HepG2 (cell line): ENCODE measurements around the gene AKAP1. TPM values are rescaled to one million over a fixed set of nuclear protein-coding genes. Genes with fewer than 3 reads are reported as not detected.

Source experiments
- ASH2L ChIP-seq: fragments of 300-600, 200-600 bp; sonication (generic); IDR thresholded peaks from 2 replicates; pipeline ENCODE4 v1.7.0; 2017; ENCODE audit warnings: low read depth, mild to moderate bottlenecking, moderate library complexity, mixed read lengths, low read length; ENCODE audit not compliant: insufficient read length
- GFI1 ChIP-seq: sonication (generic); formaldehyde crosslinking; IDR thresholded peaks from 2 replicates; pipeline ENCODE4 v1.5.0; 2020; ENCODE audit warnings: missing genetic modification reagents, mild to moderate bottlenecking, borderline replicate concordance
- HOXA5 ChIP-seq: sonication (generic); formaldehyde crosslinking; IDR thresholded peaks from 2 replicates; pipeline ENCODE4 v1.4.0; 2020; ENCODE audit warnings: missing genetic modification reagents
- IKZF1 ChIP-seq: fragments of 450-650 bp; IDR thresholded peaks from 2 replicates; pipeline ENCODE4 v1.7.1; 2016
- IRF2 ChIP-seq: IDR thresholded peaks from 2 replicates; pipeline ENCODE4 v1.6.1; 2018; ENCODE audit warnings: missing genetic modification reagents, missing compliant biosample characterization
- MIXL1 ChIP-seq: IDR thresholded peaks from 2 replicates; pipeline ENCODE4 v1.6.1; 2016
- MTF1 ChIP-seq: sonication (generic); formaldehyde crosslinking; IDR thresholded peaks from 2 replicates; pipeline ENCODE4 v1.5.0; 2020; ENCODE audit warnings: missing genetic modification reagents
- NFE2 ChIP-seq: sonication (generic); formaldehyde crosslinking; IDR thresholded peaks from 2 replicates; pipeline ENCODE4 v1.4.0; 2020; ENCODE audit warnings: missing genetic modification reagents
- PHF21A ChIP-seq: sonication (generic); formaldehyde crosslinking; IDR thresholded peaks from 2 replicates; pipeline ENCODE4 v1.5.0; 2020; ENCODE audit warnings: mild to moderate bottlenecking, missing genetic modification reagents
- REPIN1 ChIP-seq: sonication (generic); formaldehyde crosslinking; IDR thresholded peaks from 2 replicates; pipeline ENCODE4 v1.8.0; 2022; ENCODE audit warnings: missing genetic modification reagents, low read depth, mild to moderate bottlenecking, borderline replicate concordance
- SNAPC2 ChIP-seq: sonication (generic); formaldehyde crosslinking; IDR thresholded peaks from 2 replicates; pipeline ENCODE4 v1.8.1; 2022; ENCODE audit warnings: mild to moderate bottlenecking, missing genetic modification reagents
- ZFP62 ChIP-seq: sonication (generic); formaldehyde crosslinking; IDR thresholded peaks from 2 replicates; pipeline ENCODE4 v1.4.0; 2020; ENCODE audit warnings: missing genetic modification reagents
- ZFY ChIP-seq: sonication (generic); formaldehyde crosslinking; IDR thresholded peaks from 2 replicates; pipeline ENCODE4 v1.4.0; 2020; ENCODE audit warnings: missing genetic modification reagents
- ZIK1 ChIP-seq: sonication (generic); formaldehyde crosslinking; IDR thresholded peaks from 2 replicates; pipeline ENCODE4 v1.5.0; 2020; ENCODE audit warnings: mild to moderate bottlenecking, low read depth, missing genetic modification reagents, borderline replicate concordance
- ZNF350 ChIP-seq: sonication (generic); formaldehyde crosslinking; IDR thresholded peaks from 2 replicates; pipeline ENCODE4 v1.4.0; 2020; ENCODE audit warnings: mild to moderate bottlenecking, low read depth, missing genetic modification reagents, borderline replicate concordance
- polyA plus RNA-seq, 8 experiments: library from polyadenylated mRNA; depleted of rRNA in 3 of 8; stranded (reverse) in 7 of 8; unstranded in 1 of 8; fragments of >200 nt; fragmentation: Illumina TruSeq in 4 of 8; extraction: Trizol in 4 of 8; gene quantifications; 2 replicates each; pipeline versions ENCODE4 v1.2.1 to v1.2.3, GENCODE V29; 2011 to 2016; ENCODE audit warnings: low read depth in 4 of 8, missing spikeins in 1 of 8, mixed read lengths in 1 of 8; ENCODE audit not compliant: insufficient read depth in 1 of 8
- total RNA-seq, 5 experiments: library from RNA; depleted of rRNA; stranded (reverse); fragments of >200 nt; fragmentation: Illumina TruSeq; extraction: Trizol; gene quantifications; 2 replicates each; pipeline ENCODE4 v1.2.3, GENCODE V29; 2016; ENCODE audit warnings: low read depth in 1 of 5
- TF ChIP-seq, protein P1 (sequence below): sonication (generic); formaldehyde crosslinking; IDR thresholded peaks from 2 replicates; pipeline ENCODE4 v1.4.0; 2020; ENCODE audit warnings: missing genetic modification reagents
- TF ChIP-seq, protein P2 (sequence below): sonication (generic); formaldehyde crosslinking; IDR thresholded peaks from 2 replicates; pipeline ENCODE4 v1.5.1; 2020; ENCODE audit warnings: mild to moderate bottlenecking, missing genetic modification reagents, borderline replicate concordance
- TF ChIP-seq, protein P3 (sequence below): sonication (generic); formaldehyde crosslinking; IDR thresholded peaks from 2 replicates; pipeline ENCODE4 v1.4.0; 2020; ENCODE audit warnings: missing genetic modification reagents

Gene AKAP1
- total and polyA plus RNA-seq, 2 of the 13 experiments (the other 11 are each of a cell fraction or from before 2014, with no cell fraction given): 101 to 131 TPM

DNA sequence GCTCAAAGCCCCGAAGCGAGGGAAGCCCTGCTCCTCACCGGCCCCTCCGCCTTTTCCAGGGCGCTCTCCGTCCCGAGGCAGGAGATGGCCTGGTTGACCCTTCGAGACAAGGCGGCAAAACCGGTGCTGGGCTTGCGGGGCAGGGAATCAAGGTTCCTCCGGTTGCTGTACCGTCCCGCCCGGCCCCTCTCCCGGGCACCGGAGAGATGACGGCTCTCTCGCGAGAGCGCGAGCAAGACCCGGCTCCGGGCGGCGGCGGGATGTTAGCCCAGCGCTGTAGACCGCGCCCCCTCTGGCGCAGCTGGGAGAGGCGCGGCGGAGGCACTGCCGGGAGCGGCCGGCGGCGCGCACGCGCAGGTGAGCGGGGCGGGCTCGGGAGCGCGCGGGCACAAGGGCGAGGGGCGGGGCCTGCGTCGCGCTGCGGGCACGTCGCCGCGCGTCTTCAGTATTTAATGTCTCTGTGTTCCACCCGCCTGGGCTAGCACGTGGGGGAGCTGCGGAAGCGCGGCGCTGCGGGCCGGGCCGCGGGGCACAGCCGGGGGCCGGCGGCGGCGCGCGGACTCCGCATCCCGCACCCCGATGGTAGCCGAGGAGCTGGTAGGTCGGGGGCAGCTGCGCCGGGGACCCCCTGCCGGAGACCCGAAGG lies at the start of gene AKAP1 (continued):
- TF ChIP-seq, protein P1, sequence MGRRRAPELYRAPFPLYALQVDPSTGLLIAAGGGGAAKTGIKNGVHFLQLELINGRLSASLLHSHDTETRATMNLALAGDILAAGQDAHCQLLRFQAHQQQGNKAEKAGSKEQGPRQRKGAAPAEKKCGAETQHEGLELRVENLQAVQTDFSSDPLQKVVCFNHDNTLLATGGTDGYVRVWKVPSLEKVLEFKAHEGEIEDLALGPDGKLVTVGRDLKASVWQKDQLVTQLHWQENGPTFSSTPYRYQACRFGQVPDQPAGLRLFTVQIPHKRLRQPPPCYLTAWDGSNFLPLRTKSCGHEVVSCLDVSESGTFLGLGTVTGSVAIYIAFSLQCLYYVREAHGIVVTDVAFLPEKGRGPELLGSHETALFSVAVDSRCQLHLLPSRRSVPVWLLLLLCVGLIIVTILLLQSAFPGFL (CRISPR knock-in tag): no peak
- TF ChIP-seq SNAPC2 (CRISPR knock-in tag): no peak
- peak; percentile 42; the same call in 1 of the 2 replicates for TF ChIP-seq MIXL1
- peak; percentile 52; the same call in 1 of the 2 replicates for TF ChIP-seq NFE2 (CRISPR knock-in tag)
- TF ChIP-seq, protein P2, sequence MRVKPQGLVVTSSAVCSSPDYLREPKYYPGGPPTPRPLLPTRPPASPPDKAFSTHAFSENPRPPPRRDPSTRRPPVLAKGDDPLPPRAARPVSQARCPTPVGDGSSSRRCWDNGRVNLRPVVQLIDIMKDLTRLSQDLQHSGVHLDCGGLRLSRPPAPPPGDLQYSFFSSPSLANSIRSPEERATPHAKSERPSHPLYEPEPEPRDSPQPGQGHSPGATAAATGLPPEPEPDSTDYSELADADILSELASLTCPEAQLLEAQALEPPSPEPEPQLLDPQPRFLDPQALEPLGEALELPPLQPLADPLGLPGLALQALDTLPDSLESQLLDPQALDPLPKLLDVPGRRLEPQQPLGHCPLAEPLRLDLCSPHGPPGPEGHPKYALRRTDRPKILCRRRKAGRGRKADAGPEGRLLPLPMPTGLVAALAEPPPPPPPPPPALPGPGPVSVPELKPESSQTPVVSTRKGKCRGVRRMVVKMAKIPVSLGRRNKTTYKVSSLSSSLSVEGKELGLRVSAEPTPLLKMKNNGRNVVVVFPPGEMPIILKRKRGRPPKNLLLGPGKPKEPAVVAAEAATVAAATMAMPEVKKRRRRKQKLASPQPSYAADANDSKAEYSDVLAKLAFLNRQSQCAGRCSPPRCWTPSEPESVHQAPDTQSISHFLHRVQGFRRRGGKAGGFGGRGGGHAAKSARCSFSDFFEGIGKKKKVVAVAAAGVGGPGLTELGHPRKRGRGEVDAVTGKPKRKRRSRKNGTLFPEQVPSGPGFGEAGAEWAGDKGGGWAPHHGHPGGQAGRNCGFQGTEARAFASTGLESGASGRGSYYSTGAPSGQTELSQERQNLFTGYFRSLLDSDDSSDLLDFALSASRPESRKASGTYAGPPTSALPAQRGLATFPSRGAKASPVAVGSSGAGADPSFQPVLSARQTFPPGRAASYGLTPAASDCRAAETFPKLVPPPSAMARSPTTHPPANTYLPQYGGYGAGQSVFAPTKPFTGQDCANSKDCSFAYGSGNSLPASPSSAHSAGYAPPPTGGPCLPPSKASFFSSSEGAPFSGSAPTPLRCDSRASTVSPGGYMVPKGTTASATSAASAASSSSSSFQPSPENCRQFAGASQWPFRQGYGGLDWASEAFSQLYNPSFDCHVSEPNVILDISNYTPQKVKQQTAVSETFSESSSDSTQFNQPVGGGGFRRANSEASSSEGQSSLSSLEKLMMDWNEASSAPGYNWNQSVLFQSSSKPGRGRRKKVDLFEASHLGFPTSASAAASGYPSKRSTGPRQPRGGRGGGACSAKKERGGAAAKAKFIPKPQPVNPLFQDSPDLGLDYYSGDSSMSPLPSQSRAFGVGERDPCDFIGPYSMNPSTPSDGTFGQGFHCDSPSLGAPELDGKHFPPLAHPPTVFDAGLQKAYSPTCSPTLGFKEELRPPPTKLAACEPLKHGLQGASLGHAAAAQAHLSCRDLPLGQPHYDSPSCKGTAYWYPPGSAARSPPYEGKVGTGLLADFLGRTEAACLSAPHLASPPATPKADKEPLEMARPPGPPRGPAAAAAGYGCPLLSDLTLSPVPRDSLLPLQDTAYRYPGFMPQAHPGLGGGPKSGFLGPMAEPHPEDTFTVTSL (CRISPR knock-in tag): peak; percentile 44; the same call in 1 of the 2 replicates
- peak; percentile 46; the same call in 1 of the 2 replicates for TF ChIP-seq REPIN1 (CRISPR knock-in tag)
- TF ChIP-seq ZFP62 (CRISPR knock-in tag): no peak
- TF ChIP-seq, protein P3, sequence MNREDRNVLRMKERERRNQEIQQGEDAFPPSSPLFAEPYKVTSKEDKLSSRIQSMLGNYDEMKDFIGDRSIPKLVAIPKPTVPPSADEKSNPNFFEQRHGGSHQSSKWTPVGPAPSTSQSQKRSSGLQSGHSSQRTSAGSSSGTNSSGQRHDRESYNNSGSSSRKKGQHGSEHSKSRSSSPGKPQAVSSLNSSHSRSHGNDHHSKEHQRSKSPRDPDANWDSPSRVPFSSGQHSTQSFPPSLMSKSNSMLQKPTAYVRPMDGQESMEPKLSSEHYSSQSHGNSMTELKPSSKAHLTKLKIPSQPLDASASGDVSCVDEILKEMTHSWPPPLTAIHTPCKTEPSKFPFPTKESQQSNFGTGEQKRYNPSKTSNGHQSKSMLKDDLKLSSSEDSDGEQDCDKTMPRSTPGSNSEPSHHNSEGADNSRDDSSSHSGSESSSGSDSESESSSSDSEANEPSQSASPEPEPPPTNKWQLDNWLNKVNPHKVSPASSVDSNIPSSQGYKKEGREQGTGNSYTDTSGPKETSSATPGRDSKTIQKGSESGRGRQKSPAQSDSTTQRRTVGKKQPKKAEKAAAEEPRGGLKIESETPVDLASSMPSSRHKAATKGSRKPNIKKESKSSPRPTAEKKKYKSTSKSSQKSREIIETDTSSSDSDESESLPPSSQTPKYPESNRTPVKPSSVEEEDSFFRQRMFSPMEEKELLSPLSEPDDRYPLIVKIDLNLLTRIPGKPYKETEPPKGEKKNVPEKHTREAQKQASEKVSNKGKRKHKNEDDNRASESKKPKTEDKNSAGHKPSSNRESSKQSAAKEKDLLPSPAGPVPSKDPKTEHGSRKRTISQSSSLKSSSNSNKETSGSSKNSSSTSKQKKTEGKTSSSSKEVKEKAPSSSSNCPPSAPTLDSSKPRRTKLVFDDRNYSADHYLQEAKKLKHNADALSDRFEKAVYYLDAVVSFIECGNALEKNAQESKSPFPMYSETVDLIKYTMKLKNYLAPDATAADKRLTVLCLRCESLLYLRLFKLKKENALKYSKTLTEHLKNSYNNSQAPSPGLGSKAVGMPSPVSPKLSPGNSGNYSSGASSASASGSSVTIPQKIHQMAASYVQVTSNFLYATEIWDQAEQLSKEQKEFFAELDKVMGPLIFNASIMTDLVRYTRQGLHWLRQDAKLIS (CRISPR knock-in tag): no peak
- TF ChIP-seq ZIK1 (CRISPR knock-in tag): peak; percentile 74; the same call in 1 of the 2 replicates
- peak; percentile 88 for TF ChIP-seq IRF2 (CRISPR knock-in tag)
- TF ChIP-seq IKZF1: no peak
- TF ChIP-seq ZNF350 (CRISPR knock-in tag): peak; percentile 38; the same call in 1 of the 2 replicates
- TF ChIP-seq MTF1 (CRISPR knock-in tag): no peak; the same call in 1 of the 2 replicates
- peak; percentile 51 for TF ChIP-seq ZFY (CRISPR knock-in tag)
- peak; percentile 47; the same call in 1 of the 2 replicates for TF ChIP-seq GFI1 (CRISPR knock-in tag)
- TF ChIP-seq PHF21A (CRISPR knock-in tag): peak; percentile 90
- peak; percentile 78; the same call in 1 of the 2 replicates for TF ChIP-seq HOXA5 (CRISPR knock-in tag)
- peak; percentile 86 for TF ChIP-seq ASH2L
